HEK293T (cell line): Measurements from ENCODE around the gene ZNF341.

ENCODE experiments used
- ARNT ChIP-seq: fragments of 450-650 bp; IDR thresholded peaks from 2 replicates; pipeline ENCODE4 v1.6.1; 2017; ENCODE audit warnings: mild to moderate bottlenecking
- BHLHE40 ChIP-seq: fragments of 450-650 bp; IDR thresholded peaks from 2 replicates; pipeline ENCODE4 v1.6.1; 2016; ENCODE audit warnings: mild to moderate bottlenecking, moderate library complexity, borderline replicate concordance
- FOXA1 ChIP-seq: fragments of 450-650 bp; IDR thresholded peaks from 2 replicates; pipeline ENCODE4 v1.6.1; 2016; ENCODE audit warnings: mild to moderate bottlenecking
- FOXK2 ChIP-seq: fragments of 450-650 bp; IDR thresholded peaks from 2 replicates; pipeline ENCODE4 v1.6.1; 2016; ENCODE audit warnings: mild to moderate bottlenecking
- FOXM1 ChIP-seq: fragments of 450-650 bp; IDR thresholded peaks from 2 replicates; pipeline ENCODE4 v1.6.1; 2017; ENCODE audit warnings: mild to moderate bottlenecking, borderline replicate concordance
- HDGF ChIP-seq: fragments of 450-650 bp; IDR thresholded peaks from 2 replicates; pipeline ENCODE4 v1.6.1; 2017; ENCODE audit warnings: antibody characterized with exemption, borderline replicate concordance
- L3MBTL2 ChIP-seq: fragments of 450-650 bp; conservative IDR thresholded peaks from 2 replicates; pipeline ENCODE4 v1.6.1; 2016; ENCODE audit warnings: mild to moderate bottlenecking
- NFRKB ChIP-seq: fragments of 450-650 bp; IDR thresholded peaks from 2 replicates; pipeline ENCODE4 v1.6.1; 2016; ENCODE audit warnings: mild to moderate bottlenecking, moderate library complexity
- SP1 ChIP-seq: fragments of 450-650 bp; IDR thresholded peaks from 2 replicates; pipeline ENCODE4 v1.6.1; 2017
- SUZ12 ChIP-seq: fragments of 450-650 bp; IDR thresholded peaks from 2 replicates; pipeline ENCODE4 v1.6.1; 2016; ENCODE audit warnings: mild to moderate bottlenecking
- TARDBP ChIP-seq: fragments of 450-650 bp; IDR thresholded peaks from 2 replicates; pipeline ENCODE4 v1.6.1; 2016
- ZNF384 ChIP-seq: fragments of 450-650 bp; IDR thresholded peaks from 2 replicates; pipeline ENCODE4 v1.6.1; 2016

DNA sequence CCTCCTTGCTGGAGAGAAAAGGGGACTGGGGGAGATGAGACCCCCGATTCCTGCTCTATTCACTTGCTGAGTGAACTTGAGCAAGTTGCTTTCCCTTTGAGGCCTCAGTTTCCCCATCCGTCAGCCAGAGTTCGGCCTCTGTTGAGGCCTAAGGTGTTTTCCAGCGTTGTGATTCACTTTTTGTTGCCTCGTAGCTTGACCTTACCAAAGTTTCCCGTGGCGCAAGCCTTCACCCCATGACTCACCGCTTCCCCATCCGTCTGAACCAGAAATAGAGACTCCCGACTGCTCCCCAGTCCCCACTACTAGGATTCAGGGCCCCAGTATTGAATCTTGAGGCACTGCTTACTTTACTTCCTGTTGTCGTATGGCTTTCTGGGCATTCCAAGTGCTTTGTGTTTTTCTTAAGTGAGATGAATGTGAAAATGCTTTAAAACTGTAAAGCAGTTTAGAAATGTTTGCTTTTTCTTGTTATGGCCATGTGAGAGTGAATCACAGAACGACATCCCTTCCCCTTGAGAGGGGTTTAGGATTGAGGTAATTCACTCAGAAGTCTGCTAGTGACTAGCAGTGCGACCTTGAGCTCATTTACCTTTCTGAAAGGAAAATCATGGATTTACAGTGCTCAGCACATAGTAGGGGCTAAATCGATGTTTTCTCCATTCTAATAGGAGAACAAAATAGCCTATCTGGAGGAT lies 80.5 kb downstream of the ZNF341 start:
- no peak for TF ChIP-seq BHLHE40
- no peak for TF ChIP-seq TARDBP
- TF ChIP-seq FOXM1: no peak
- TF ChIP-seq SP1: no peak
- TF ChIP-seq L3MBTL2: no peak
- no peak for TF ChIP-seq SUZ12
- no peak for TF ChIP-seq FOXA1
- TF ChIP-seq ARNT: no peak
- no peak for TF ChIP-seq HDGF
- no peak for TF ChIP-seq FOXK2
- no peak for TF ChIP-seq ZNF384
- TF ChIP-seq NFRKB: no peak
